ENCODE results near the gene CASK.
"Not testable (repeated sequence)": the region's sequence is repeated elsewhere in the genome, so short reads cannot be mapped to it uniquely, and the experiment has no call there.

CASK gene

GRCh38 chrX:41734530-41734929 lies 188.8 kb downstream of the CASK start:
- no peak for DNase-seq (ENCODE audit: low read depth in 4 of 4, low spot score in 1 of 4)

GRCh38 chrX:41733939-41734338 lies 189.4 kb downstream of the CASK start:
- DNase-seq (ENCODE audit: low read depth in 4 of 4, low spot score in 1 of 4) = no peak

- no peak for DNase-seq (ENCODE audit: low read depth in 4 of 4, low spot score in 1 of 4)
Measured at GRCh38 chrX:41732260-41732659, 191.1 kb downstream of the CASK start.

GRCh38 chrX:41730081-41730480 lies 193.3 kb downstream of the CASK start:
- DNase-seq (ENCODE audit: low read depth in 4 of 4, low spot score in 1 of 4) = no peak

- DNase-seq (ENCODE audit: low read depth in 4 of 4, low spot score in 1 of 4) = no peak
Measured at GRCh38 chrX:41728125-41728524, 195.2 kb downstream of the CASK start.

- no peak for DNase-seq (ENCODE audit: low read depth in 4 of 4, low spot score in 1 of 4)
Measured at GRCh38 chrX:41723826-41724225, 199.5 kb downstream of the CASK start, which contains the start of gene GPR82. TSS of gene GPR82 (plus strand) at chrX:41724181. CDS start at chrX:41727027, 2,846 bp downstream.

GRCh38 chrX:41722816-41723618 lies 200.3 kb downstream of the CASK start:
- no peak for DNase-seq (ENCODE audit: low read depth in 4 of 4, low spot score in 1 of 4)

- DNase-seq (ENCODE audit: low read depth in 4 of 4, low spot score in 1 of 4) = no peak
Measured at GRCh38 chrX:41722214-41722613, 201.1 kb downstream of the CASK start.

GRCh38 chrX:41721590-41721989 lies 201.8 kb downstream of the CASK start:
- no peak for DNase-seq (ENCODE audit: low read depth in 4 of 4, low spot score in 1 of 4)

GRCh38 chrX:41720125-41720779 lies 203.1 kb downstream of the CASK start:
- no peak for DNase-seq (ENCODE audit: low read depth in 4 of 4, low spot score in 1 of 4)

- not testable (repeated sequence) for DNase-seq (ENCODE audit: low read depth in 4 of 4, low spot score in 1 of 4)
Measured at GRCh38 chrX:41719610-41720009, 203.7 kb downstream of the CASK start.

GRCh38 chrX:41718481-41719235 lies 204.7 kb downstream of the CASK start:
- DNase-seq (ENCODE audit: low read depth in 4 of 4, low spot score in 1 of 4) = no peak

- no peak for DNase-seq (ENCODE audit: low read depth in 4 of 4, low spot score in 1 of 4)
Measured at GRCh38 chrX:41716767-41717473, 206.4 kb downstream of the CASK start.

GRCh38 chrX:41716222-41716621 lies 207.1 kb downstream of the CASK start:
- DNase-seq (ENCODE audit: low read depth in 4 of 4, low spot score in 1 of 4) = no peak

- DNase-seq (ENCODE audit: low read depth in 4 of 4, low spot score in 1 of 4) = no peak
Measured at GRCh38 chrX:41711021-41711667, 212.2 kb downstream of the CASK start.

- no peak for DNase-seq (ENCODE audit: low read depth in 4 of 4, low spot score in 1 of 4)
Measured at GRCh38 chrX:41708486-41708885, 214.9 kb downstream of the CASK start.

- DNase-seq (ENCODE audit: low read depth in 4 of 4, low spot score in 1 of 4) = no peak
Measured at GRCh38 chrX:41707218-41707617, 216.1 kb downstream of the CASK start.

- DNase-seq (ENCODE audit: low read depth in 4 of 4, low spot score in 1 of 4) = no peak
Measured at GRCh38 chrX:41705680-41706374, 217.5 kb downstream of the CASK start.

- DNase-seq (ENCODE audit: low read depth in 4 of 4, low spot score in 1 of 4) = no peak
Measured at GRCh38 chrX:41705042-41705441, 218.3 kb downstream of the CASK start.

- DNase-seq (ENCODE audit: low read depth in 4 of 4, low spot score in 1 of 4) = no peak
Measured at GRCh38 chrX:41703574-41704029, 219.8 kb downstream of the CASK start.

All from stimulated activated CD4-positive, alpha-beta T cell treated with anti-CD3 and anti-CD28 coated beads, Interleukin-1b, Interleukin-23, amount 100 ng/mL, for 24 hours (primary cell).